HepG2 (cell line): Measurements from ENCODE around the gene SMG5. TPM values are rescaled to one million over a fixed set of nuclear protein-coding genes. Genes with fewer than 3 reads are reported as not detected.

Experiments used
- ATAD3A ChIP-seq: sonication (generic); formaldehyde crosslinking; IDR thresholded peaks from 2 replicates; pipeline ENCODE4 v1.4.0; 2020; ENCODE audit warnings: missing genetic modification reagents
- ATF7 ChIP-seq, 2 experiments: fragments of 450-650 bp in 1 of 2; sonication (generic) in 1 of 2; formaldehyde crosslinking in 1 of 2; IDR thresholded peaks; 2 replicates each; pipeline versions ENCODE4 v1.4.0 to v1.6.1; 2016 to 2020; ENCODE audit warnings: antibody characterized with exemption in 1 of 2, mild to moderate bottlenecking in 1 of 2, missing genetic modification reagents in 1 of 2
- CBX2 ChIP-seq, 2 experiments: fragments of 200-600 bp in 1 of 2; sonication (generic); formaldehyde crosslinking in 1 of 2; IDR thresholded peaks; 2 replicates each; pipeline versions ENCODE4 v1.7.0 to v1.8.1; 2018 to 2022; ENCODE audit warnings: low read depth in 2 of 2, low read length in 1 of 2, mild to moderate bottlenecking in 1 of 2, missing genetic modification reagents in 1 of 2
- GPN1 ChIP-seq: sonication (generic); formaldehyde crosslinking; IDR thresholded peaks from 2 replicates; pipeline ENCODE4 v1.5.1; 2020; ENCODE audit warnings: missing genetic modification reagents, borderline replicate concordance
- HNF4A ChIP-seq: sonication (generic); formaldehyde crosslinking; IDR thresholded peaks from 2 replicates; pipeline ENCODE4 v1.4.0; 2020; ENCODE audit warnings: missing genetic modification reagents
- KAT2B ChIP-seq: fragments of 150-350 bp; IDR thresholded peaks from 2 replicates; pipeline ENCODE4 v1.6.1; 2014; ENCODE audit warnings: low read depth, low read length, borderline replicate concordance
- MATR3 ChIP-seq: sonication (generic); formaldehyde crosslinking; IDR thresholded peaks from 2 replicates; pipeline ENCODE4 v1.4.0; 2020; ENCODE audit warnings: missing genetic modification reagents
- NKX3-1 ChIP-seq: sonication (generic); formaldehyde crosslinking; IDR thresholded peaks from 2 replicates; pipeline ENCODE4 v1.5.0; 2020; ENCODE audit warnings: missing genetic modification reagents
- PHF5A ChIP-seq: IDR thresholded peaks from one replicate; pipeline ENCODE4 v1.6.1; 2018; ENCODE audit warnings: low read depth, missing genetic modification reagents; ENCODE audit not compliant: unreplicated experiment
- SRSF1 ChIP-seq: fragments of 200-400 bp; formaldehyde crosslinking; optimal IDR thresholded peaks from 2 replicates; pipeline ENCODE3; 2017; ENCODE audit warnings: mild to moderate bottlenecking, low read depth, low read length, moderate library complexity
- SRSF9 ChIP-seq: fragments of 200-400 bp; formaldehyde crosslinking; IDR thresholded peaks from 2 replicates; pipeline ENCODE4 v1.6.1; 2018; ENCODE audit warnings: borderline replicate concordance, mild to moderate bottlenecking, low read depth, low read length; ENCODE audit not compliant: insufficient read depth, poor library complexity, severe bottlenecking
- THAP11 ChIP-seq: IDR thresholded peaks from 2 replicates; pipeline ENCODE4 v1.6.1; 2016; ENCODE audit warnings: missing biosample characterization, missing genetic modification reagents
- ZNF350 ChIP-seq: sonication (generic); formaldehyde crosslinking; IDR thresholded peaks from 2 replicates; pipeline ENCODE4 v1.4.0; 2020; ENCODE audit warnings: mild to moderate bottlenecking, low read depth, missing genetic modification reagents, borderline replicate concordance
- ZNF430 ChIP-seq: sonication (generic); formaldehyde crosslinking; IDR thresholded peaks from 2 replicates; pipeline ENCODE4 v1.9.0; 2021; ENCODE audit warnings: mild to moderate bottlenecking, missing genetic modification reagents
- ZNF678 ChIP-seq: sonication (generic); formaldehyde crosslinking; IDR thresholded peaks from 2 replicates; pipeline ENCODE4 v1.4.0; 2020; ENCODE audit warnings: mild to moderate bottlenecking, missing genetic modification reagents
- ZNF7 ChIP-seq: IDR thresholded peaks from 2 replicates; pipeline ENCODE4 v1.6.1; 2016; ENCODE audit warnings: missing biosample characterization, missing genetic modification reagents
- ZNF724P ChIP-seq: sonication (generic); formaldehyde crosslinking; IDR thresholded peaks from 2 replicates; pipeline ENCODE4 v1.8.0; 2022; ENCODE audit warnings: missing genetic modification reagents, borderline replicate concordance
- polyA plus RNA-seq, 8 experiments: library from polyadenylated mRNA; depleted of rRNA in 3 of 8; stranded (reverse) in 7 of 8; unstranded in 1 of 8; fragments of >200 nt; fragmentation: Illumina TruSeq in 4 of 8; extraction: Trizol in 4 of 8; gene quantifications; 2 replicates each; pipeline versions ENCODE4 v1.2.1 to v1.2.3, GENCODE V29; 2011 to 2016; ENCODE audit warnings: low read depth in 4 of 8, missing spikeins in 1 of 8, mixed read lengths in 1 of 8; ENCODE audit not compliant: insufficient read depth in 1 of 8
- total RNA-seq, 5 experiments: library from RNA; depleted of rRNA; stranded (reverse); fragments of >200 nt; fragmentation: Illumina TruSeq; extraction: Trizol; gene quantifications; 2 replicates each; pipeline ENCODE4 v1.2.3, GENCODE V29; 2016; ENCODE audit warnings: low read depth in 1 of 5
- TF ChIP-seq, protein P1 (sequence below): sonication (generic); formaldehyde crosslinking; conservative IDR thresholded peaks from 2 replicates; pipeline ENCODE4 v1.4.0; 2020; ENCODE audit warnings: mild to moderate bottlenecking, missing genetic modification reagents, moderate library complexity
- TF ChIP-seq, protein P2 (sequence below): sonication (generic); formaldehyde crosslinking; IDR thresholded peaks from 2 replicates; pipeline ENCODE4 v1.4.0; 2020; ENCODE audit warnings: missing genetic modification reagents, borderline replicate concordance

Gene SMG5
- total and polyA plus RNA-seq, 2 of the 13 experiments (the other 11 are each of a cell fraction or from before 2014, with no cell fraction given), result 50.5 to 84.0 TPM

DNA sequence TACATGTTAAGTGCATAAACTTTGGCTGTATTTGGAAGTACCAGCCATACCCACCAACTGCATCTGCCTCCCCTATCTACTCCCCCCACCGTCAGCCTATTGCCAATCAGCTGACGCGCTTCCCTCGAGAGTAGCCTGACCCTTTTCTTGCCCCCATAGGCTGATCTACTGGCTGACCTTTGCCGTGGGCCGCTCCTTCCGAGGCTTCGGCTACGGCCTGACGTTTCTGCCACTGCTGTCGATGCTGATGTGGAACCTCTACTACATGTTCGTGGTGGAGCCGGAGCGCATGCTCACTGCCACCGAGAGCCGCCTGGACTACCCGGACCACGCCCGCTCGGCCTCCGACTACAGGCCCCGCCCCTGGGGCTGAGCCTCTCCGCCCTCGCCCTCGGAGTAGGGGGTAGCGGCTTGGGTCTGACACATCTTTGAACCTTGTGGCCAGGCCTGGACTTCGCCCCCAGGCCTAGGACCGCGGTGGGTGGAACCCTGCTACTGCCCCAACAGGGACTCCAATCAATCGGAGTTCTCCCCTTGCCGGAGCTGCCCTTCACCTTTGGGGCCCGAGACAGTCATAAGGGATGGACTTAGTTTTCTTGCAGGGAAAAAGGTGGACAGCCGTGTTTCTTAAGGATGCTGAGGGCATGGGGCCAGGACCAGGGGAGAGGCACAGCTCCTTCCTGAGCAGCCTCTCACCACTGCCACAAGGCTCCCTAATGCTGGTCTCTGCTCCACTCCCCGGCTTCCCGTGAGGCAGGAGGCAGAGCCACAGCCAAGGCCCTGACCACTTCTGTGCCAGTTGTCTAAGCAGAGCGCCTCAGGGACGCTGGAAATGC, 8.8 kb upstream of the SMG5 start (continued):
- TF ChIP-seq HNF4A (CRISPR knock-in tag) (peak; percentile 99), ATAD3A (CRISPR knock-in tag) (no peak), ATF7 (IDR thresholded peaks at IDR 0.05) (no peak), ATF7 (CRISPR knock-in tag; IDR thresholded peaks at IDR 0.05) (no peak), ZNF430 (CRISPR knock-in tag) (peak; percentile 40; the same call in 1 of the 2 replicates), ZNF7 (CRISPR knock-in tag) (no peak), SRSF9 (no peak), GPN1 (CRISPR knock-in tag) (no peak), NKX3-1 (no peak), ZNF350 (CRISPR knock-in tag) (peak; percentile 93), SRSF1 (peak; percentile 67), ZNF724P (no peak), THAP11 (peak; percentile 81), CBX2 (IDR thresholded peaks at IDR 0.05; ENCODE audit: low read depth, low read length) (no peak), CBX2 (CRISPR knock-in tag; IDR thresholded peaks at IDR 0.05; ENCODE audit: low read depth) (no peak), MATR3 (CRISPR knock-in tag) (no peak), ZNF678 (no peak), PHF5A (CRISPR knock-in tag) (no peak), KAT2B (no peak)
- TF ChIP-seq, protein P1, sequence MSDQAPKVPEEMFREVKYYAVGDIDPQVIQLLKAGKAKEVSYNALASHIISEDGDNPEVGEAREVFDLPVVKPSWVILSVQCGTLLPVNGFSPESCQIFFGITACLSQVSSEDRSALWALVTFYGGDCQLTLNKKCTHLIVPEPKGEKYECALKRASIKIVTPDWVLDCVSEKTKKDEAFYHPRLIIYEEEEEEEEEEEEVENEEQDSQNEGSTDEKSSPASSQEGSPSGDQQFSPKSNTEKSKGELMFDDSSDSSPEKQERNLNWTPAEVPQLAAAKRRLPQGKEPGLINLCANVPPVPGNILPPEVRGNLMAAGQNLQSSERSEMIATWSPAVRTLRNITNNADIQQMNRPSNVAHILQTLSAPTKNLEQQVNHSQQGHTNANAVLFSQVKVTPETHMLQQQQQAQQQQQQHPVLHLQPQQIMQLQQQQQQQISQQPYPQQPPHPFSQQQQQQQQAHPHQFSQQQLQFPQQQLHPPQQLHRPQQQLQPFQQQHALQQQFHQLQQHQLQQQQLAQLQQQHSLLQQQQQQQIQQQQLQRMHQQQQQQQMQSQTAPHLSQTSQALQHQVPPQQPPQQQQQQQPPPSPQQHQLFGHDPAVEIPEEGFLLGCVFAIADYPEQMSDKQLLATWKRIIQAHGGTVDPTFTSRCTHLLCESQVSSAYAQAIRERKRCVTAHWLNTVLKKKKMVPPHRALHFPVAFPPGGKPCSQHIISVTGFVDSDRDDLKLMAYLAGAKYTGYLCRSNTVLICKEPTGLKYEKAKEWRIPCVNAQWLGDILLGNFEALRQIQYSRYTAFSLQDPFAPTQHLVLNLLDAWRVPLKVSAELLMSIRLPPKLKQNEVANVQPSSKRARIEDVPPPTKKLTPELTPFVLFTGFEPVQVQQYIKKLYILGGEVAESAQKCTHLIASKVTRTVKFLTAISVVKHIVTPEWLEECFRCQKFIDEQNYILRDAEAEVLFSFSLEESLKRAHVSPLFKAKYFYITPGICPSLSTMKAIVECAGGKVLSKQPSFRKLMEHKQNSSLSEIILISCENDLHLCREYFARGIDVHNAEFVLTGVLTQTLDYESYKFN (CRISPR knock-in tag), result peak; percentile 97
- TF ChIP-seq, protein P2, sequence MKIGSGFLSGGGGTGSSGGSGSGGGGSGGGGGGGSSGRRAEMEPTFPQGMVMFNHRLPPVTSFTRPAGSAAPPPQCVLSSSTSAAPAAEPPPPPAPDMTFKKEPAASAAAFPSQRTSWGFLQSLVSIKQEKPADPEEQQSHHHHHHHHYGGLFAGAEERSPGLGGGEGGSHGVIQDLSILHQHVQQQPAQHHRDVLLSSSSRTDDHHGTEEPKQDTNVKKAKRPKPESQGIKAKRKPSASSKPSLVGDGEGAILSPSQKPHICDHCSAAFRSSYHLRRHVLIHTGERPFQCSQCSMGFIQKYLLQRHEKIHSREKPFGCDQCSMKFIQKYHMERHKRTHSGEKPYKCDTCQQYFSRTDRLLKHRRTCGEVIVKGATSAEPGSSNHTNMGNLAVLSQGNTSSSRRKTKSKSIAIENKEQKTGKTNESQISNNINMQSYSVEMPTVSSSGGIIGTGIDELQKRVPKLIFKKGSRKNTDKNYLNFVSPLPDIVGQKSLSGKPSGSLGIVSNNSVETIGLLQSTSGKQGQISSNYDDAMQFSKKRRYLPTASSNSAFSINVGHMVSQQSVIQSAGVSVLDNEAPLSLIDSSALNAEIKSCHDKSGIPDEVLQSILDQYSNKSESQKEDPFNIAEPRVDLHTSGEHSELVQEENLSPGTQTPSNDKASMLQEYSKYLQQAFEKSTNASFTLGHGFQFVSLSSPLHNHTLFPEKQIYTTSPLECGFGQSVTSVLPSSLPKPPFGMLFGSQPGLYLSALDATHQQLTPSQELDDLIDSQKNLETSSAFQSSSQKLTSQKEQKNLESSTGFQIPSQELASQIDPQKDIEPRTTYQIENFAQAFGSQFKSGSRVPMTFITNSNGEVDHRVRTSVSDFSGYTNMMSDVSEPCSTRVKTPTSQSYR (CRISPR knock-in tag), result peak; percentile 82; the same call in 1 of the 2 replicates
